Endodermal cell (in vitro differentiated cells): ENCODE results near the gene XG. TPM values are rescaled to one million over a fixed set of nuclear protein-coding genes. Genes with fewer than 3 reads are reported as not detected.
A peak's percentile ranks its signal among the peaks of the same experiment; 100 is the strongest.
"Not testable (repeated sequence)": the region's sequence is repeated elsewhere in the genome, so short reads cannot be mapped to it uniquely, and the experiment has no call there.

Experiments used
- DNase-seq: peaks from one replicate; pipeline ENCODE4 v3.0.0-alpha.2; 2017
- H3K27ac ChIP-seq: 2 replicates; pipeline ENCODE4 v1.5.1; 2013; ENCODE audit warnings: mild to moderate bottlenecking, low read depth, low read length, moderate library complexity
- H3K27me3 ChIP-seq: 2 replicates; pipeline ENCODE4 v1.6.1; 2013; ENCODE audit warnings: mild to moderate bottlenecking, low read length, moderate library complexity; ENCODE audit not compliant: insufficient read depth, control insufficient read depth, poor library complexity, severe bottlenecking
- H3K36me3 ChIP-seq: 2 replicates; pipeline ENCODE4 v1.7.0; 2013; ENCODE audit warnings: mild to moderate bottlenecking, low read length, moderate library complexity; ENCODE audit not compliant: control insufficient read depth, insufficient read depth
- H3K4me1 ChIP-seq: one replicate; pipeline ENCODE4 v1.7.0; 2013; ENCODE audit warnings: low read length; ENCODE audit not compliant: control insufficient read depth, insufficient read depth
- H3K4me3 ChIP-seq: 2 replicates; pipeline ENCODE4 v1.5.1; 2013; ENCODE audit warnings: mild to moderate bottlenecking, low read length, moderate library complexity
- H3K9ac ChIP-seq: 2 replicates; pipeline ENCODE4 v1.6.1; 2013; ENCODE audit warnings: mild to moderate bottlenecking, low read length, moderate library complexity; ENCODE audit not compliant: poor library complexity, severe bottlenecking; ENCODE audit errors: extremely low read depth
- H3K9me3 ChIP-seq: 2 replicates; pipeline ENCODE4 v1.6.1; 2013; ENCODE audit warnings: mild to moderate bottlenecking, low read length, moderate library complexity; ENCODE audit not compliant: control insufficient read depth
- H3K27ac Mint-ChIP-seq: 2 replicates; pipeline ENCODE4 v1.8.0; 2020; ENCODE audit warnings: mixed read lengths
- H3K27me3 Mint-ChIP-seq: 2 replicates; pipeline ENCODE4 v1.8.0; 2021; ENCODE audit warnings: mild to moderate bottlenecking, mixed read lengths; ENCODE audit not compliant: insufficient read depth
- H3K36me3 Mint-ChIP-seq: 2 replicates; pipeline ENCODE4 v1.8.0; 2020; ENCODE audit warnings: low read depth, mixed read lengths
- H3K4me1 Mint-ChIP-seq: 2 replicates; pipeline ENCODE4 v1.8.0; 2020; ENCODE audit warnings: mixed read lengths
- H3K4me3 Mint-ChIP-seq: 2 replicates; pipeline ENCODE4 v1.8.0; 2020; ENCODE audit warnings: mild to moderate bottlenecking, moderate library complexity, mixed read lengths
- H3K9me3 Mint-ChIP-seq: 2 replicates; pipeline ENCODE4 v1.8.0; 2020; ENCODE audit warnings: mild to moderate bottlenecking, mixed read lengths
- WGBS, 2 experiments: methylation state at CpG; one replicate each; pipeline versions ENCODE4 v1.1.5 to v1.1.7; 2013; ENCODE audit warnings: missing lambda C conversion rate in 2 of 2, mixed read lengths in 1 of 2; ENCODE audit not compliant: insufficient coverage in 1 of 2, insufficient read length in 1 of 2; 5-methylcytosine and 5-hydroxymethylcytosine counted together
- total RNA-seq, 2 donors: library from RNA; stranded (reverse); fragmentation: NEBNext Ultra II Directional in 1 of 2; extraction: Animal tissue kit (Norgen Biotek cat#: 25700) in 1 of 2; gene quantifications; 2 replicates in 1 of 2; 3 replicates in 1 of 2; pipeline ENCODE4 v1.2.1, GENCODE V29; 2021
- TF ChIP-seq, protein P1 (sequence below): fragments of 200-600 bp; sonication (generic); conservative IDR thresholded peaks from 2 replicates; pipeline ENCODE4 v1.5.0; 2021; ENCODE audit warnings: antibody characterized with exemption, mild to moderate bottlenecking

Gene XG
- total RNA-seq, 2 donors from 2014 or later: 1.1 to 1.3 TPM

DNA sequence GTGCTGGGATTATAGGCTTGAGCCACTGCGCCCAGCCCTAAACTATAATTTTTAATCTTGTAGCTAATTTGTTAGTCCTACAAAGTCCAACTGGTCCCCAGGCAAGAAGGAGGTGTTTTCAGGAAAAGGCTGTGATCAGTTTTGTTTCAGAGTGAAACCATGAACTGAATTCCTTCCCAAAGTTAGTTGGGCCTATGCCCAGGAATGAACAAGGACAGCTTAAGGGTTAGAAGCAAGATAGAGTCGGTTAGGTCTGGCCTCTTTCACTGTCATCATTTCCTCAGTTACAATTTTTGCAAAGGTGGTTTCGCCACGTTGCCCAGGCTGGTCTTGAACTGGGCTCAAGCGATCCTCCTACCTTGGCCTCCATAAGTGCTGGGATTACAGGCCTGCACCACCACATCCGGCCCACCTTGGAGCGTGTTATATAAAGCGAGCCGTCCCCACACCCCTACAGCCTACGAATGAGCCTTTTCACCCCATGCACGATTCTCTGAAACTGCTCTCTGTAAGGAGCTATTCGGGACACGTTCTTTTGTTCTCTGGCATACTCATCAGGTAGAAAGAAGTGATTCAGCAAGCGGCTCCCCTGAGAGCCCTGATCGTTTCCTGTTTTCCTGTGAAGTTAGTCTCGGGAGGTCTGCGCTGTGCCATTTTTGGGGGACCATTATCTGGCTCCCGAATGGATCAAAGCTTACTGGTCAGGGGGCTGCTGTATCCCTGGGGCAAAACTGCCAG is 52.4 kb downstream of the XG start:
- H3K4me1 ChIP-seq, H3K4me3 ChIP-seq, H3K27ac ChIP-seq, H3K9ac ChIP-seq, H3K9me3 ChIP-seq, H3K36me3 Mint-ChIP-seq, H3K36me3 ChIP-seq, H3K27me3 ChIP-seq, H3K9me3 Mint-ChIP-seq, H3K4me3 Mint-ChIP-seq, H3K27me3 Mint-ChIP-seq: not testable (repeated sequence)
- Mint-ChIP-seq H3K27ac (peak overlapping the region; percentile 65), H3K4me1 (peaks cover 46% of the 10 kb centered on the region)
- DNase-seq: peak; percentile 65
- 70 to 92% methylated on average over 5 to 11 of the region's 18 CpGs for WGBS, 2 experiments

DNA sequence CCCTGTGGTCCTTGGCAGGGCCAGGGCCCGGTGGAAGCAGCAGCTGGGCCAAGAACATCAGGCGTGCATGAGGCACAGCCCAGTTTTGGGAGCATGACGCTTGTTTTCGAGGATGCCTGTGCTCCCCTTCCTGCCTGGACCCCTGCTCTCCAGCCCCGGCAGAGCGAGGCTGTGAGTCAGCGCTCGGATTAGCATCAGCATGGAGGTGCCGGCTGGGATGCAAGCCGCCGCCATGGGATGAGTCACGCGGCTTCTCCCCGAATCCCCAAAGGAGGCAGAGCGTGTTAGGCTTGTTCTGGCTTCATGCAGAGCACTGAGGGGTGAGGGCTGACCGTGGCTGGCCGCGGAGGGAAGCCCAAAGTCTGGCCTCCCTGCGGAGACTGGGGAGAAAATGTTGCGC is 53.0 kb downstream of the XG start:
- not testable (repeated sequence) for H3K36me3 ChIP-seq, H3K4me3 ChIP-seq, H3K9ac ChIP-seq, H3K9me3 ChIP-seq, H3K27me3 Mint-ChIP-seq, H3K27ac ChIP-seq, H3K4me1 ChIP-seq, H3K9me3 Mint-ChIP-seq, H3K27me3 ChIP-seq, H3K36me3 Mint-ChIP-seq, H3K4me3 Mint-ChIP-seq
- peak; percentile 86 for DNase-seq
- Mint-ChIP-seq H3K27ac (peak overlapping the region; percentile 65), H3K4me1 (peaks cover 40% of the 10 kb centered on the region)
- WGBS, 2 experiments: 66% methylated on average over 20 of the region's 20 CpGs; no CpG with 5 or more reads in 1 of the 2 experiments

DNA sequence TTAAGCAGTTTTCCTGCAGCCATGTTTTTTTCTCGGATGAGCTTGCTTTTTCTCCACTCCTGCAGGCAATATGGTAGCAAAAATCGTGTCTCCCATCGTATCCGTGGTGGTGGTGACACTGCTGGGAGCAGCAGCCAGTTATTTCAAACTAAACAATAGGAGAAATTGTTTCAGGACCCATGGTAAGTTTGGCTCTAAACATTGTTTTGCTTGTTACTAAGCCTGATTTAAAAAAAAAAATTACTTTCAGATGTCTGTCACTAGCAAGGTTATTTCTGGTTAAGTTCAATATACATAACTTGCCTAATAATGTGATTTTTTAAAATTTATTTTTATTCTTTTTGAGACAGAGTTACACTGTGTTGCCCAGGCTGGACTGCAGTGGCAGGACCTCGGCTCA is 59.4 kb downstream of the XG start:
- WGBS, 2 experiments: 74 to 90% methylated on average over 2 to 5 of the region's 5 CpGs
- H3K27ac Mint-ChIP-seq: no peak overlapping the region
- no peak overlapping the region for H3K4me3 Mint-ChIP-seq

DNA sequence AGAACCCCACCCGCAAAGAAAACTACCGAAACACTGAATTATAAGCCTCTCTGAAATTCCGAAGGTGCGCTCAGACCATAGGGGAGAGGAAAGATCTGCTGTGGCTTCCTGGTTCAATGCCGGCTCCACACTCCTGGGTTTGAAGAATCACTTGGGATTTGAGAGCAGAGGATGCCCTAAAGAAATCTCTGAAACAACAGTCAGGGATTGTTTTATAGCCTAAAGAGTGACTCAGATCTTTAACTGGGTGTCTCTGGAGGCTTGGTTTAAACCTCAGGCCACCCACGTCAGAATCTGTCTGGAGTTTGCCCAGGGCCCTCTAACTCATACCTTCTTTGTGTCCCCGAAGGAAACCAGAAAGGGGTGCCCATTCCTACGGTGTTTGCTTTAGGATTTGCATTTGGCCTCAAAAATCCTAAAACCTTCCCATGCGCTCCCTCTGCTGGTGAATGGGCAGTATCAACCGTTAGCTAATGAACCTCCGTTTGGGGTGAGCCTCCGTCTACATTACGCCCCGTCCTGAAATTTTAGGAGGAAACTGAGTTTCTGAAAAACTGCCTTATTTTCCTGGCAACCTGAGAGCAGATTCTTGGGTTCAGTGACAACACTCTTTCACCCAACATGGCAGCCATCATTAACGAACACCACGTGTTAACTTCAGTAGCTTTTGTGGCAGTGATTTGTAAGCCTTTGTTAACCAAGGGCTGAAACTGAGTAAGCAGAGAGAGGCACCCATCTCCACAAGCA is 60.5 kb downstream of the XG start:
- WGBS, 2 experiments: 35 to 39% methylated on average over 5 to 13 of the region's 16 CpGs
- H3K27ac Mint-ChIP-seq: peak overlapping the region; percentile 91
- not testable (repeated sequence) for H3K4me3 ChIP-seq, H3K4me3 Mint-ChIP-seq, H3K4me1 ChIP-seq, H3K27me3 Mint-ChIP-seq, H3K36me3 Mint-ChIP-seq, H3K9ac ChIP-seq, H3K27ac ChIP-seq, H3K27me3 ChIP-seq, H3K9me3 ChIP-seq, H3K9me3 Mint-ChIP-seq, H3K36me3 ChIP-seq
- DNase-seq: peak; percentile 88
- TF ChIP-seq, protein P1, sequence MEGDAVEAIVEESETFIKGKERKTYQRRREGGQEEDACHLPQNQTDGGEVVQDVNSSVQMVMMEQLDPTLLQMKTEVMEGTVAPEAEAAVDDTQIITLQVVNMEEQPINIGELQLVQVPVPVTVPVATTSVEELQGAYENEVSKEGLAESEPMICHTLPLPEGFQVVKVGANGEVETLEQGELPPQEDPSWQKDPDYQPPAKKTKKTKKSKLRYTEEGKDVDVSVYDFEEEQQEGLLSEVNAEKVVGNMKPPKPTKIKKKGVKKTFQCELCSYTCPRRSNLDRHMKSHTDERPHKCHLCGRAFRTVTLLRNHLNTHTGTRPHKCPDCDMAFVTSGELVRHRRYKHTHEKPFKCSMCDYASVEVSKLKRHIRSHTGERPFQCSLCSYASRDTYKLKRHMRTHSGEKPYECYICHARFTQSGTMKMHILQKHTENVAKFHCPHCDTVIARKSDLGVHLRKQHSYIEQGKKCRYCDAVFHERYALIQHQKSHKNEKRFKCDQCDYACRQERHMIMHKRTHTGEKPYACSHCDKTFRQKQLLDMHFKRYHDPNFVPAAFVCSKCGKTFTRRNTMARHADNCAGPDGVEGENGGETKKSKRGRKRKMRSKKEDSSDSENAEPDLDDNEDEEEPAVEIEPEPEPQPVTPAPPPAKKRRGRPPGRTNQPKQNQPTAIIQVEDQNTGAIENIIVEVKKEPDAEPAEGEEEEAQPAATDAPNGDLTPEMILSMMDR: peak; percentile 85
- H3K4me1 Mint-ChIP-seq: peaks cover 18% of the 10 kb centered on the region

More for the DNA sequence above, 59.4 kb downstream of the XG start:
- H3K4me1 Mint-ChIP-seq: peaks cover 18% of the 10 kb centered on the region
- peaks cover 8% of the 10 kb centered on the region for H3K9me3 Mint-ChIP-seq
- Histone ChIP-seq H3K27me3 (no peaks in the 10 kb centered on the region), H3K36me3 (no peaks in the 10 kb centered on the region), H3K9ac (no peak overlapping the region), H3K4me3 (no peak overlapping the region), H3K27ac (no peak overlapping the region), H3K4me1 (no peaks in the 10 kb centered on the region), H3K9me3 (no peaks in the 10 kb centered on the region)
- peak; percentile 20 for DNase-seq
- no peaks in the 10 kb centered on the region for H3K27me3 Mint-ChIP-seq
- peaks cover 3% of the 10 kb centered on the region for H3K36me3 Mint-ChIP-seq
- TF ChIP-seq, protein P1: no peak
